ENCODE data around the gene PNPT1. TPM values are rescaled to one million over a fixed set of nuclear protein-coding genes. Genes with fewer than 3 reads are reported as not detected.

Gene PNPT1
- total and polyA plus RNA-seq, 10 of the 15 experiments (the other 5 are each of a cell fraction or from before 2014, with no cell fraction given), result 34.2 to 67.7 (median 43.3) TPM

- H4K20me1 ChIP-seq (ENCODE audit: control insufficient read depth, insufficient read depth), result no peaks in the 10 kb centered on the region
- WGBS (ENCODE audit: insufficient coverage, insufficient replicate concordance, low lambda C conversion rate, missing lambda C conversion rate), result 22% methylated on average over 11 of the region's 11 CpGs
- DNase-seq (ENCODE audit: low read depth, low spot score) (peak; percentile 7), FAIRE-seq (no peak), ATAC-seq (peak; percentile 92)
- BruUV-seq (replicated peaks), result no TSS peak
- no peak overlapping the region for H3K4me2 ChIP-seq (ENCODE audit: control insufficient read depth, insufficient read depth)
- ChIA-PET RAD21 (ENCODE audit: unreplicated experiment) (interaction anchor here (0.7 to 2.1 kb wide), 4 partner anchors 13 to 247 kb away, joined by 3 to 13 read pairs (median 4); no protein-coding TSS in a partner anchor), POLR2A (interaction anchor here (0.6 kb wide), 1 partner anchor 23 kb away, joined by 5 read pairs; no protein-coding TSS in a partner anchor), CTCF (interaction anchor here (0.5 to 4.7 kb wide), 19 partner anchors 9 to 1746 kb away, joined by 3 to 66 read pairs (median 4); no protein-coding TSS in a partner anchor), SMC1A (ENCODE audit: uncharacterized antibody, unreplicated experiment) (interaction anchor here (0.6 to 2.7 kb wide), 7 partner anchors 158 to 406 kb away, joined by 3 to 14 read pairs (median 3); no protein-coding TSS in a partner anchor)
- H3K79me2 ChIP-seq (ENCODE audit: control insufficient read depth, insufficient read depth, low read length), result no peaks in the 10 kb centered on the region
- intact Hi-C loops (cut with micrococcal nuclease; ENCODE audit: unreplicated experiment), result loop anchor here (1.0 kb wide), 3 partner anchors 243 to 414 kb away; no protein-coding TSS in a partner anchor
- no peaks in the 10 kb centered on the region for H3K9me3 ChIP-seq (replicated peaks; ENCODE audit: control insufficient read depth, insufficient read depth, low read length)
- H2AFZ ChIP-seq (ENCODE audit: control insufficient read depth, low read depth, low read length), result no peak overlapping the region
- H3K4me3 ChIP-seq, result no peak overlapping the region
- no peak overlapping the region for H3K9ac ChIP-seq (ENCODE audit: control insufficient read depth, insufficient read depth, low read length)
- H3K27me3 ChIP-seq (replicated peaks in 1 of 2; ENCODE audit: control insufficient read depth in 2 of 2, insufficient read depth in 2 of 2, low read length in 1 of 2), result no peaks in the 10 kb centered on the region; a peak in 2 of 4 replicates
- H3K27ac ChIP-seq (ENCODE audit: control insufficient read depth, insufficient read depth), result no peak overlapping the region
- in situ Hi-C loops (cut with MboI), result loop anchor here (5.0 to 25.0 kb wide), 2 partner anchors 414 to 1794 kb away; no protein-coding TSS in a partner anchor
- TF ChIP-seq CTCF (IDR thresholded peaks at IDR 0.05 in 2 of 3, conservative IDR thresholded peaks at IDR 0.05 in 1 of 3; ENCODE audit: control insufficient read depth in 2 of 3, extremely low read depth in 1 of 3, insufficient read depth in 1 of 3, low read depth in 3 of 3, low read length in 3 of 3) (peak; percentile 71 to 77 (median 74)), RAD21 (IDR thresholded peaks at IDR 0.05; ENCODE audit: insufficient read depth, low read depth, low read length) (peak; percentile 82), RELA (IDR thresholded peaks at IDR 0.05; ENCODE audit: borderline replicate concordance, partially characterized antibody) (no peak), HDAC2 (IDR thresholded peaks at IDR 0.05) (no peak), YY1 (IDR thresholded peaks at IDR 0.05; ENCODE audit: low read depth, low read length) (0 out of 2 replicates have a peak, but pooled peaks have one; percentile 36), SMC3 (IDR thresholded peaks at IDR 0.05; ENCODE audit: borderline replicate concordance, low read length) (peak; percentile 88), MLLT1 (IDR thresholded peaks at IDR 0.05) (no peak), BRCA1 (IDR thresholded peaks at IDR 0.05; ENCODE audit: low read depth, low read length) (no peak), CBX3 (IDR thresholded peaks at IDR 0.05; ENCODE audit: borderline replicate concordance, low read depth) (no peak)
- H3K36me3 ChIP-seq (ENCODE audit: control insufficient read depth in 2 of 2, insufficient read depth in 2 of 2, low read length in 1 of 2), result no peaks in the 10 kb centered on the region
- no peaks in the 10 kb centered on the region for H3K4me1 ChIP-seq (ENCODE audit: control insufficient read depth, insufficient read depth, low read length)
Measured at GRCh38 chr2:55718165-55719008, 24.7 kb upstream of the PNPT1 start.
